Prostate gland (tissue), 2 donors: ENCODE measurements around the gene MRTFB. TPM values are rescaled to one million over a fixed set of nuclear protein-coding genes. Genes with fewer than 3 reads are reported as not detected.

Experiments
- DNase-seq: peaks from one replicate; pipeline ENCODE4 v3.0.0-alpha.2; 2019; ENCODE audit warnings: low spot score
- H3K27ac ChIP-seq, 2 donors: fragments of 200-600 bp; sonication (generic); 2 replicates each; pipeline ENCODE4 v1.5.1; 2017 to 2019
- H3K27me3 ChIP-seq: fragments of 200-600 bp; sonication (generic); replicated peaks from 2 replicates; pipeline ENCODE4 v1.5.1; 2019; ENCODE audit not compliant: insufficient read depth
- H3K36me3 ChIP-seq, 2 donors: fragments of 200-600 bp; sonication (generic); 1 replicate in 1 of 2; 2 replicates in 1 of 2; pipeline versions ENCODE4 v1.5.1 to v1.8.1; 2017 to 2019
- H3K4me1 ChIP-seq: fragments of 200-600 bp; sonication (generic); replicated peaks from 2 replicates; pipeline ENCODE4 v1.5.1; 2019
- H3K4me3 ChIP-seq, 2 donors: fragments of 200-600 bp; sonication (generic); 2 replicates each; pipeline ENCODE4 v1.5.1; 2017 to 2019
- H3K9me3 ChIP-seq: fragments of 200-600 bp; sonication (generic); 2 replicates; pipeline ENCODE4 v1.5.1; 2017
- POLR2A ChIP-seq: fragments of 450-650 bp; IDR thresholded peaks from one replicate; pipeline ENCODE4 v1.6.1; 2016; ENCODE audit warnings: antibody characterized with exemption, mild to moderate bottlenecking
- POLR2AphosphoS5 ChIP-seq: sonication (generic); formaldehyde crosslinking; IDR thresholded peaks from one replicate; pipeline ENCODE4 v1.6.1; 2017; ENCODE audit warnings: antibody characterized with exemption
- WGBS: methylation state at CpG from one replicate; pipeline ENCODE4 v1.1.5; 2018; 5-methylcytosine and 5-hydroxymethylcytosine counted together
- intact Hi-C: fragments of 100-400 bp; cut with DNase I; formaldehyde crosslinking; loops from one replicate; pipeline ENCODE4 v1.14.2; 2022
- total RNA-seq, 2 donors: library from RNA; depleted of rRNA; stranded (reverse); fragments of >200 nt; gene quantifications; one replicate each; pipeline ENCODE4 v1.1.0, GENCODE V29; 2016
- TF ChIP-seq, protein P1 (sequence below), 4 experiments: fragments of 200-600 bp in 2 of 4; fragments of 450-650 bp in 2 of 4; sonication (generic) in 2 of 4; IDR thresholded peaks; 1 replicate in 3 of 4; 2 replicates in 1 of 4; pipeline ENCODE4 v1.5.1; 2016 to 2019; ENCODE audit warnings: antibody characterized with exemption in 4 of 4, mild to moderate bottlenecking in 2 of 4, moderate library complexity in 2 of 4

Gene MRTFB
- total RNA-seq, 2 donors from 2014 or later: 46.5 to 102 TPM

DNA sequence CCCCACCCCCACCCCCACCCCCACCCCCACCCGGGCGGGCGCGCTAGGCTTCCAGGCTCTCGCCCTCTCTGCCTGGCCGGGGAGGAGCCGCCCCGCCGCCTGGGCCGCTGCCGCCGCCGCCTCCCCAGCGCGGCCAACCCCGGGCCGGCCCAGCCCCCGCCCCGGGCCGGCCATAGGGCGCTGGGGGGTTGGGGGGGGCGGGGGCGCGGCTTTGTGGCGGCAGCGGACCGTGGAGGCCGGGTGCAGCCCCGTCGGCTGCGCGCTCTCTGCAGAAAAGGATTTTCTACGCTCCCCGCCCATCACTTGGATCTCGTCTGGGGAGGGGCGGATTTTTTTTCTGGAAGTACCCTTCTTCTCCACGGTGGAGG is 230.9 kb downstream of the MRTFB start:
- Histone ChIP-seq H3K4me1 (peaks cover 8% of the 10 kb centered on the region), H3K27ac (peak overlapping the region; percentile 78 to 84), H3K27me3 (no peaks in the 10 kb centered on the region), H3K4me3 (peak overlapping the region; percentile 85 to 90), H3K9me3 (no peaks in the 10 kb centered on the region), H3K36me3 (no peaks in the 10 kb centered on the region)
- 0% methylated on average over 10 of the region's 37 CpGs for WGBS
- no peak for DNase-seq
- intact Hi-C loops: loop anchor here (5.0 kb wide), 1 partner anchor 95 kb away; no protein-coding TSS in a partner anchor
- TF ChIP-seq POLR2AphosphoS5 (no peak), POLR2A (no peak)
- TF ChIP-seq, protein P1, sequence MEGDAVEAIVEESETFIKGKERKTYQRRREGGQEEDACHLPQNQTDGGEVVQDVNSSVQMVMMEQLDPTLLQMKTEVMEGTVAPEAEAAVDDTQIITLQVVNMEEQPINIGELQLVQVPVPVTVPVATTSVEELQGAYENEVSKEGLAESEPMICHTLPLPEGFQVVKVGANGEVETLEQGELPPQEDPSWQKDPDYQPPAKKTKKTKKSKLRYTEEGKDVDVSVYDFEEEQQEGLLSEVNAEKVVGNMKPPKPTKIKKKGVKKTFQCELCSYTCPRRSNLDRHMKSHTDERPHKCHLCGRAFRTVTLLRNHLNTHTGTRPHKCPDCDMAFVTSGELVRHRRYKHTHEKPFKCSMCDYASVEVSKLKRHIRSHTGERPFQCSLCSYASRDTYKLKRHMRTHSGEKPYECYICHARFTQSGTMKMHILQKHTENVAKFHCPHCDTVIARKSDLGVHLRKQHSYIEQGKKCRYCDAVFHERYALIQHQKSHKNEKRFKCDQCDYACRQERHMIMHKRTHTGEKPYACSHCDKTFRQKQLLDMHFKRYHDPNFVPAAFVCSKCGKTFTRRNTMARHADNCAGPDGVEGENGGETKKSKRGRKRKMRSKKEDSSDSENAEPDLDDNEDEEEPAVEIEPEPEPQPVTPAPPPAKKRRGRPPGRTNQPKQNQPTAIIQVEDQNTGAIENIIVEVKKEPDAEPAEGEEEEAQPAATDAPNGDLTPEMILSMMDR (IDR thresholded peaks at IDR 0.05): no peak

DNA sequence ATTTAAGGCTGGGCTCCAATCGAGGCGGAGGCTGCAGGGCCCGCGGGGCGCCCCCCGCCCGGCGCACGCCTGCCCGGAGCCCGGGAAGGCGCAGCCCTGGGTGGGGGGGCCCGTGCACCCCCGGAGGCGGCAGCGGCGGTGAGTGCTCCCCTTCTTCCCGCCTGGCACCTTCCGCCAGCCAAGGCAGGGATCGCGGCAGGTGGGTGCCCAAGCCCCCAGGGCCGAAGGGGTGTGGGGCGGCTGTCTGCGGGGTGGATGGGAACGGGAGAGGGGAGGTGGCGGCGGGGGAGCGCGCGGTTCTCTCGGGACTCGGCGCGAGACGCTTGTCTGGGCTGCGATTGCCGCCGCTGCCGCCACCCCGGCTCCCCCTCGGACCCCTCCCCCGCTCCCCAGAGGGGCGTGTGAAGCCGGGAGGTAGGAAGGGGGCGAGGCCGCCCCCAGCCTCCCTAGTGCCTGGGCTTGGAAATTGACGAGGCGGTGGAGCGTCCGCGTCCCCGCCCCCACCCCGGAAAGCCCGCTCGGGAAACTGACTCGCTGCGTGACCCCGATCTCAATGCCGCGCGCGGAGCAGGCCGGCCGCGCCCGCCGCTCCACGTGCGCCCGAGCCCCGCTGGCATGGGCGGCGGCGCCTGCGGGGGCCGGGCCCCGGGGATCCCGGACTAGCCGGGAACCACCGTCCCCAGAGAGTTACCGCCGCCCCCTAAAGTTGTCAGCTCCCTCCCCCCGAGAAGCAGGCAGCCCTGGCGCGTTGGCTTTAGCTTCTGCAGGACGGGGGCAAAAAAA is 231.5 kb downstream of the MRTFB start:
- under 1% methylated on average over 54 of the region's 86 CpGs for WGBS
- DNase-seq: no peak
- Histone ChIP-seq H3K9me3 (no peaks in the 10 kb centered on the region), H3K36me3 (no peaks in the 10 kb centered on the region), H3K27me3 (no peaks in the 10 kb centered on the region), H3K4me3 (peak overlapping the region; percentile 85 to 90), H3K27ac (peak overlapping the region; percentile 78 to 84), H3K4me1 (peaks cover 9% of the 10 kb centered on the region)
- intact Hi-C loops: loop anchor here (5.0 kb wide), 1 partner anchor 95 kb away; no protein-coding TSS in a partner anchor
- TF ChIP-seq POLR2A (no peak), POLR2AphosphoS5 (no peak)
- TF ChIP-seq, protein P1 (IDR thresholded peaks at IDR 0.05): no peak

- no peaks in the 10 kb centered on the region for H3K27me3 ChIP-seq
- intact Hi-C loops: loop anchor here (5.0 kb wide), 1 partner anchor 94 kb away; no protein-coding TSS in a partner anchor
- peak overlapping the region; percentile 78 to 84 for H3K27ac ChIP-seq
- TF ChIP-seq, protein P1 (IDR thresholded peaks at IDR 0.05): no peak
- no peak for TF ChIP-seq POLR2AphosphoS5
- TF ChIP-seq POLR2A: no peak
- WGBS: 30% methylated on average over 14 of the region's 14 CpGs
- H3K36me3 ChIP-seq: no peaks in the 10 kb centered on the region
- H3K9me3 ChIP-seq: no peaks in the 10 kb centered on the region
- H3K4me1 ChIP-seq: peaks cover 9% of the 10 kb centered on the region
- peak overlapping the region; percentile 85 to 90 for H3K4me3 ChIP-seq
- DNase-seq: no peak
Observed at GRCh38 chr16:14303182-14303618, 232.1 kb downstream of the MRTFB start.

GRCh38 chr16:14303639-14304394 is 232.7 kb downstream of the MRTFB start:
- Histone ChIP-seq H3K4me1 (peaks cover 9% of the 10 kb centered on the region), H3K27me3 (no peaks in the 10 kb centered on the region), H3K4me3 (peak overlapping the region; percentile 85 to 90), H3K36me3 (no peaks in the 10 kb centered on the region), H3K9me3 (no peaks in the 10 kb centered on the region), H3K27ac (peak overlapping the region; percentile 78 to 84)
- TF ChIP-seq, protein P1 (IDR thresholded peaks at IDR 0.05): no peak
- TF ChIP-seq POLR2A: no peak
- no peak for TF ChIP-seq POLR2AphosphoS5
- intact Hi-C loops: loop anchor here (5.0 kb wide), 1 partner anchor 93 kb away; no protein-coding TSS in a partner anchor
- no peak for DNase-seq
- 56% methylated on average over 31 of the region's 31 CpGs for WGBS
